Stimulated activated CD4-positive, alpha-beta T cell treated with anti-CD3 and anti-CD28 coated beads, Interleukin-4, amount 100 ng/mL, for 24 hours (primary cell): ENCODE results near the gene ZNF48.

Experiments
- DNase-seq: peaks from one replicate; pipeline ENCODE4 v3.0.0-alpha.2; 2020

ZNF48 gene

GRCh38 chr16:30407804-30408534 lies 12.7 kb downstream of the ZNF48 start:
- no peak for DNase-seq

GRCh38 chr16:30409125-30410060 lies 14.2 kb downstream of the ZNF48 start:
- peak; percentile 94 for DNase-seq

- DNase-seq, result no peak
Measured at GRCh38 chr16:30413112-30413806, 18.0 kb downstream of the ZNF48 start.

GRCh38 chr16:30414159-30414558 lies 18.9 kb downstream of the ZNF48 start:
- no peak for DNase-seq

- no peak for DNase-seq
Measured at GRCh38 chr16:30416047-30416603, 20.9 kb downstream of the ZNF48 start.

- DNase-seq, result no peak
Measured at GRCh38 chr16:30416624-30417528, 21.7 kb downstream of the ZNF48 start.

GRCh38 chr16:30417529-30418349 lies 22.5 kb downstream of the ZNF48 start:
- peak; percentile 87 for DNase-seq

- DNase-seq, result no peak
Measured at GRCh38 chr16:30418350-30419181, 23.3 kb downstream of the ZNF48 start.

- DNase-seq, result no peak
Measured at GRCh38 chr16:30421010-30421409, 25.8 kb downstream of the ZNF48 start.

GRCh38 chr16:30428055-30428454 lies 32.8 kb downstream of the ZNF48 start:
- no peak for DNase-seq

- no peak for DNase-seq
Measured at GRCh38 chr16:30429418-30429677, 34.1 kb downstream of the ZNF48 start.

- DNase-seq, result peak; percentile 98
Measured at GRCh38 chr16:30429678-30430427, 34.6 kb downstream of the ZNF48 start, which contains the start of gene DCTPP1. Gene DCTPP1, minus strand, starts transcription at chr16:30430030. Its CDS starts 50 bp downstream, at chr16:30429980.

GRCh38 chr16:30430428-30430970 lies 35.3 kb downstream of the ZNF48 start:
- DNase-seq, result no peak

- DNase-seq, result peak; percentile 80
Measured at GRCh38 chr16:30434852-30435251, 39.6 kb downstream of the ZNF48 start.

GRCh38 chr16:30437511-30438046 lies 42.4 kb downstream of the ZNF48 start:
- DNase-seq, result no peak

GRCh38 chr16:30438835-30439234 lies 43.6 kb downstream of the ZNF48 start:
- DNase-seq, result no peak

- DNase-seq, result no peak
Measured at GRCh38 chr16:30439720-30440348, 44.6 kb downstream of the ZNF48 start.

GRCh38 chr16:30443631-30444030 lies 48.4 kb downstream of the ZNF48 start:
- no peak for DNase-seq
